Measurements from ENCODE around the gene TMEM98.
"Not testable (repeated sequence)": the region's sequence is repeated elsewhere in the genome, so short reads cannot be mapped to it uniquely, and the experiment has no call there.

Gene TMEM98

GRCh38 chr17:32985050-32985756 is 57.2 kb downstream of the TMEM98 start:
- DNase-seq (ENCODE audit: low spot score), result no peak

- not testable (repeated sequence) for DNase-seq (ENCODE audit: low spot score)
Measured at GRCh38 chr17:32987453-32987805, 59.5 kb downstream of the TMEM98 start.

GRCh38 chr17:32987868-32988267 is 59.9 kb downstream of the TMEM98 start:
- DNase-seq (ENCODE audit: low spot score), result not testable (repeated sequence)

DNA sequence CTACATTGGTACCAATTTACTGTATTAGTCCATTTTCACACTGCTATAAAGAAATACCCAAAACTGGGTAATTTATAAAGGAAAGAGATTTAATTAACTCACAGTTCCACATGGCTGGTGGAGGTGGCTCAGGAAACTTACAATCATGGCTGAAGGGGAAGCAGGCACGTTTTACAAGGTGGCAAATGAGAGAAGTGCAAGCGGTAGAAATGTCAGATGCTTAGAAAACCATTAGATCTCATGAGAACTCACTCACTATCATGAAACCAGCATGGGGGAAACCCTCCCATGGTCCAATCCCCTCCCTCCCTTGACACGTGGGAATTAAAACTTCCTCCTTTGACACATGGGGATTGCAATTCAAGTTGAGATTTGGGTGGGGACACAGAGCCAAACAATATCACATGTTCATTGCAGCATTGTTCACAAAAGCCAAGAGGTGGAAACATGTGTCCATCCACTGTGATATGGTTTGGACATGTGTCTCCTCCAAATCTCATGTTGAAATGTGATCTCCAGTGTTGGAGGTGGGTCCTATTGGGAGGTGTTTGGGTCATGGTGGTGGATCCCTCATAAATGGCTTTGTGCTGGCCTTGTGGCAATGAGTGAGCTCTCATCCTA is 60.6 kb downstream of the TMEM98 start:
- no peak for DNase-seq (ENCODE audit: low spot score)

DNA sequence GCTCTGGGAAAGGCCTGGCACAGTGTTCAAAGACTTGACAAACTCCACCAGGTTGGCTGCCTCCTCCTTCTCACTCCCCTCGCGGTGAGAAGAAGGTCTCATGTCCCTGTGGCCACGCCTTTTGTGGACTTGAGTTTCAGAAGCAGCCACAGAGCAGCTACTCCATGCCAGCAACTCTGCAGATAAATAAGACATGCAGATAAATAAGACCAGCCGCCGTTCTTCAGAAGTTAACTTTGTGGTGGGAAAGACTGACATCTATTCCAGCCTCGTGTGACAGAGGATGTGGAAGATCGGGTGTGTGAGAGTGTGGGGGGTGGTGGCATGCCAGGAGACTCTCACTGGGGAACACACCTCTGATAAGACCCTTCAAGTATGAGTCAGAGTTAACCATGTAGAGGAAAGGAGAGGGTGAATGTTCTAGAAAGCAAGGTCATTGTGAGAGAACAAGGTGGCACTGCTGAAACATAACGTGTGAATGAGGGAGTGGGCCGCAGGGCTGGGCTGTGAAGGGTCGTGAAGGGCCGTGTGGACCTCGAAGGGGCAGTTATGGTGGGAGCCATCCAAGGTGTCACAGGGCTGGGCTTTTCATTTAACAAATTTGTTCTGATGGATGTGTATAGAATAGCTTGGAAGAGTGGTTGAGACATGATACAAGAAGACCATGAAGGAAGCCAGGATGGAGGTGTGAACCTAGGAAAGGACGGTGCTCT is 64.5 kb downstream of the TMEM98 start:
- DNase-seq (ENCODE audit: low spot score), result no peak

DNA sequence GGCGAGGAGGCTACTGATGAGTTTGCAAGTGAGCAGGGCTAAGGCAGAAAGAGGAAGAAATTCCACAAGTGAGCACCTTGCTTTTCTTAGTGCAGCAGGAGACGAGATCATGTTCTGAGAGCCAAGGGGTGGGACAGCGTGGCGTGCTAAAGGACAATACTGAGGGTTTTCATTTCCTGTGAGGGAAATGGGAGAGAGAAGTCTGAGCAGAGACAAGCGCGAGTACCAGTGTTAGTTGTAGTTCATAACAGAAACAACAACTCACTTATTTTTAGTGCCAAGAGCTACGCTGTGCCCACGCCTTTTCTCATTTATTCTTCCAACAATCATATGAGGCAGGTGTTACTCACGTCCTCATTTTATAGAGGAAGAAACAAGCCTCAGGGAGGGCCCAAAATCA is 66.0 kb downstream of the TMEM98 start:
- DNase-seq (ENCODE audit: low spot score), result no peak
